PC-9 (cell line): ENCODE data around the gene HIPK1. TPM values are rescaled to one million over a fixed set of nuclear protein-coding genes. Genes with fewer than 3 reads are reported as not detected.

ENCODE experiments used
- BruUV-seq: library from RNA; stranded (reverse); fragments of 400-500 nt; replicated peaks from 2 replicates; lab custom pipeline; 2021; lab: Mats Ljungman, UMichigan
- CTCF ChIA-PET: fragments of 300-600 bp; sonication (Branson Sonifier 250); formaldehyde crosslinking; loops from one replicate; lab custom pipeline; 2022; ENCODE audit warnings: antibody characterized with exemption; lab: Charles Lee
- POLR2A ChIA-PET: fragments of 300-600 bp; sonication (Branson Sonifier 250); formaldehyde crosslinking; loops from one replicate; lab custom pipeline; 2022; ENCODE audit warnings: antibody characterized with exemption; ENCODE audit not compliant: unreplicated experiment; lab: Charles Lee
- DNase-seq, 2 experiments: peaks; one replicate each; pipeline versions ENCODE4 v3.0.0 to v3.0.0-alpha.2; 2015 to 2022; ENCODE audit warnings: mixed read lengths in 1 of 2
- H2AFZ ChIP-seq: fragments of 200-600 bp; sonication (generic); 2 replicates; pipeline ENCODE4 v1.8.1; 2017; ENCODE audit warnings: antibody characterized with exemption
- H3F3A ChIP-seq: fragments of 200-600 bp; sonication (generic); 2 replicates; pipeline ENCODE4 v1.8.1; 2017; ENCODE audit warnings: antibody characterized with exemption, mild to moderate bottlenecking, low read depth; ENCODE audit not compliant: insufficient read depth
- H3K27ac ChIP-seq: fragments of 200-600 bp; sonication (generic); 2 replicates; pipeline ENCODE4 v1.6.1; 2016; ENCODE audit warnings: mixed run types
- H3K27me3 ChIP-seq: fragments of 200-600 bp; sonication (generic); 2 replicates; pipeline ENCODE4 v1.6.1; 2016; ENCODE audit warnings: low read depth, mixed run types; ENCODE audit not compliant: insufficient read depth
- H3K36me3 ChIP-seq: fragments of 200-600 bp; sonication (generic); 2 replicates; pipeline ENCODE4 v1.6.1; 2016; ENCODE audit warnings: low read depth, mixed run types
- H3K4me1 ChIP-seq: fragments of 200-600 bp; sonication (generic); replicated peaks from 2 replicates; pipeline ENCODE4 v1.6.1; 2016; ENCODE audit warnings: mixed run types; ENCODE audit not compliant: insufficient read depth
- H3K4me2 ChIP-seq: fragments of 200-600 bp; sonication (generic); 2 replicates; pipeline ENCODE4 v1.6.1; 2017; ENCODE audit warnings: mixed run types
- H3K4me3 ChIP-seq: fragments of 200-600 bp; sonication (generic); 2 replicates; pipeline ENCODE4 v1.6.1; 2016; ENCODE audit warnings: mixed run types
- H3K79me2 ChIP-seq: fragments of 200-600 bp; sonication (generic); 2 replicates; pipeline ENCODE4 v1.6.1; 2017; ENCODE audit warnings: low read depth, mixed run types
- H3K9me2 ChIP-seq: fragments of 200-600 bp; sonication (generic); 2 replicates; pipeline ENCODE4 v1.8.1; 2017; ENCODE audit warnings: mild to moderate bottlenecking; ENCODE audit not compliant: insufficient read depth
- H3K9me3 ChIP-seq: fragments of 200-600 bp; sonication (generic); 2 replicates; pipeline ENCODE4 v1.8.1; 2016; ENCODE audit warnings: low read depth; ENCODE audit not compliant: insufficient read depth
- H4K20me1 ChIP-seq: fragments of 200-600 bp; sonication (generic); 2 replicates; pipeline ENCODE4 v1.8.1; 2017; ENCODE audit not compliant: insufficient read depth
- CTCF ChIP-seq: fragments of 200-600 bp; sonication (generic); conservative IDR thresholded peaks from 2 replicates; pipeline ENCODE4 v1.6.1; 2017; ENCODE audit warnings: mixed run types, antibody characterized with exemption, mild to moderate bottlenecking, moderate library complexity
- EZH2 ChIP-seq: fragments of 200-600 bp; sonication (generic); IDR thresholded peaks from 2 replicates; pipeline ENCODE4 v1.8.0; 2017; ENCODE audit warnings: antibody characterized with exemption, low read depth
- intact Hi-C: fragments of 100-400 bp; cut with micrococcal nuclease; formaldehyde crosslinking; loops from one replicate; pipeline ENCODE4 v1.10.0; 2022; ENCODE audit not compliant: unreplicated experiment
- total RNA-seq: library from RNA; stranded (reverse); gene quantifications from 2 replicates; pipeline ENCODE4 v1.2.3, GENCODE V29; 2021

Gene HIPK1
- total RNA-seq, 1 experiment from 2014 or later = 26.3 TPM

GRCh38 chr1:113901191-113901590 lies 27.9 kb upstream of the HIPK1 start:
- no peak overlapping the region for H3K4me2 ChIP-seq
- H3K36me3 ChIP-seq = no peaks in the 10 kb centered on the region; the same call in 1 of the 2 replicates
- H3F3A ChIP-seq = peaks cover 10% of the 10 kb centered on the region
- no peak overlapping the region for H2AFZ ChIP-seq
- POLR2A ChIA-PET = no interaction called here
- no peaks in the 10 kb centered on the region for H3K9me3 ChIP-seq
- BruUV-seq = no TSS peak
- no peak for TF ChIP-seq CTCF
- TF ChIP-seq EZH2 = no peak
- no peaks in the 10 kb centered on the region for H3K9me2 ChIP-seq
- no peak overlapping the region for H3K27ac ChIP-seq
- H3K4me1 ChIP-seq = peaks cover 10% of the 10 kb centered on the region
- peaks cover 26% of the 10 kb centered on the region for H3K79me2 ChIP-seq
- CTCF ChIA-PET = no interaction called here
- no peak overlapping the region for H3K4me3 ChIP-seq
- no peaks in the 10 kb centered on the region for H3K27me3 ChIP-seq
- DNase-seq = no peak
- H4K20me1 ChIP-seq = no peaks in the 10 kb centered on the region
- intact Hi-C loops = no loop called here

GRCh38 chr1:113903501-113904292 lies 25.4 kb upstream of the HIPK1 start:
- BruUV-seq = no TSS peak
- TF ChIP-seq CTCF (no peak), EZH2 (no peak)
- no peak for DNase-seq
- H3K9me3 ChIP-seq = no peaks in the 10 kb centered on the region
- ChIA-PET CTCF (interaction anchor here (0.6 to 1.4 kb wide), 3 partner anchors 75 to 145 kb away, joined by 3 to 14 read pairs (median 3); partner anchors contain the start of gene OLFML3), POLR2A (interaction anchor here (1.0 kb wide), 1 partner anchor 27 kb away, joined by 3 read pairs; no protein-coding TSS in a partner anchor)
- no peaks in the 10 kb centered on the region for H3K9me2 ChIP-seq
- H3K79me2 ChIP-seq = peaks cover 35% of the 10 kb centered on the region
- H3F3A ChIP-seq = peaks cover 10% of the 10 kb centered on the region
- H4K20me1 ChIP-seq = no peaks in the 10 kb centered on the region
- H3K4me2 ChIP-seq = peak overlapping the region; percentile 84
- no peaks in the 10 kb centered on the region for H3K27me3 ChIP-seq
- peak overlapping the region; percentile 95 for H2AFZ ChIP-seq
- H3K4me3 ChIP-seq = peak overlapping the region; percentile 85
- peaks cover 10% of the 10 kb centered on the region for H3K4me1 ChIP-seq
- intact Hi-C loops = no loop called here
- H3K27ac ChIP-seq = peak overlapping the region; percentile 65
- H3K36me3 ChIP-seq = 0 out of 2 replicates have a peak, but pooled peaks cover 7% of the 10 kb centered on the region

- intact Hi-C loops = no loop called here
- POLR2A ChIA-PET = interaction anchor here (1.0 kb wide), 1 partner anchor 27 kb away, joined by 3 read pairs; no protein-coding TSS in a partner anchor
- H3K27me3 ChIP-seq = no peaks in the 10 kb centered on the region
- peak overlapping the region; percentile 85 for H3K4me3 ChIP-seq
- H3K4me1 ChIP-seq = peaks cover 10% of the 10 kb centered on the region
- CTCF ChIA-PET = interaction anchor here (0.6 to 1.4 kb wide), 4 partner anchors 30 to 146 kb away, joined by 3 to 14 read pairs (median 3); partner anchors contain the start of gene OLFML3
- no peaks in the 10 kb centered on the region for H3K9me3 ChIP-seq
- no peak for TF ChIP-seq EZH2
- TF ChIP-seq CTCF = no peak
- H3K4me2 ChIP-seq = peak overlapping the region; percentile 84
- TSS peak; percentile 52 for BruUV-seq
- H3K9me2 ChIP-seq = no peaks in the 10 kb centered on the region
- DNase-seq = no peak
- H2AFZ ChIP-seq = peak overlapping the region; percentile 95
- H3K27ac ChIP-seq = peak overlapping the region; percentile 65
- 0 out of 2 replicates have a peak, but pooled peaks cover 7% of the 10 kb centered on the region for H3K36me3 ChIP-seq
- H4K20me1 ChIP-seq = no peaks in the 10 kb centered on the region
- peaks cover 10% of the 10 kb centered on the region for H3F3A ChIP-seq
- H3K79me2 ChIP-seq = peaks cover 35% of the 10 kb centered on the region
These were observed 24.8 kb upstream of the HIPK1 start for GRCh38 chr1:113904293-113904673.
